HG03432 (cell line): ENCODE data around the gene SMIM15.
"Not testable (repeated sequence)": the region's sequence is repeated elsewhere in the genome, so short reads cannot be mapped to it uniquely, and the experiment has no call there.

Source experiments
- ATAC-seq: cut with Tn5 transposase; IDR thresholded peaks from one replicate; pipeline ENCODE4 v1.9.1; 2021; ENCODE audit warnings: mild to moderate bottlenecking, moderate library complexity; ENCODE audit not compliant: unreplicated experiment

The SMIM15 gene, protein sequence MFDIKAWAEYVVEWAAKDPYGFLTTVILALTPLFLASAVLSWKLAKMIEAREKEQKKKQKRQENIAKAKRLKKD

DNA sequence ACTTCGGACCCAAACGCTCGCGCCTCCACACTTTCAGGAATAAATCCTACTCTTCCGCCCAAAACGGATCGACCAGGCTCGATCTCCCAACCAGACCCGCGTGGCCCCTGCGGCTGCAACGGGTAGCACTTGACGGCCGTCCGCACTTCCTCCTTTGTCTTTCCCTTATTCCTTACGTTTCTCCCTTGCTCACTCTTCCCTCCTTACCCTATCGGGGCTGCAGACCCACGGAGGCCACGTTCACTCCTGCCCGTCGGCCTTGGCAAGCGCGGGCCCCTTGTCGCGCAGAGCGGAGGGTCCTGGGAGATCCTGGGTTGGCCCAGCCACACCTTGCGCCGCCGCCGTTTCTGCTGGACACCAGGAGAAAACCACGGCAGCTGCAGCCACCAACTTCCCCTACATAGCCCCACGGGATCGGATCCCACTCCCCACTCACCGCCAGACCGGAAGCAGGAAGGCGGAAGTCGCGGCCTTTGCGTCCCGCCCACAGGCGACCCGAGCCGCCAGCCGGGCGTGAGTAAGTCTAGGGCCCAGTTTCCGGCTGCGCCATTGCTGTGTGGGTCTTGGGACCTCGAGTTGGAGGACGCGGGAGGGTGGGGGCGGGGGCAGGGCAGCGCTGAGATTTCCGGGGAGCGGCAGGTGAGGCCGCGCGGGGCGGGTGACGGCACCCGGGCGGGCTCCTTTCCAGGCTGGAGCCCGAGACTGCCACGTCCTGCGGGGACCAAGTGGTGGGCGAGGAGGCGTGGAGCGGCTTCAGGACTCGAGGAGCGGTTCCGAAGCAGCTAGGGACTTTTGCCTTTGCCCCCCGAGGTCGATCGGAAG lies at the start of gene SMIM15:
SMIM15 (minus strand) TSS at position 459 of the 822 bp plus-strand sequence. CDS start 2,297 bp downstream, outside the sequence.
- peak; percentile 99 for ATAC-seq

DNA sequence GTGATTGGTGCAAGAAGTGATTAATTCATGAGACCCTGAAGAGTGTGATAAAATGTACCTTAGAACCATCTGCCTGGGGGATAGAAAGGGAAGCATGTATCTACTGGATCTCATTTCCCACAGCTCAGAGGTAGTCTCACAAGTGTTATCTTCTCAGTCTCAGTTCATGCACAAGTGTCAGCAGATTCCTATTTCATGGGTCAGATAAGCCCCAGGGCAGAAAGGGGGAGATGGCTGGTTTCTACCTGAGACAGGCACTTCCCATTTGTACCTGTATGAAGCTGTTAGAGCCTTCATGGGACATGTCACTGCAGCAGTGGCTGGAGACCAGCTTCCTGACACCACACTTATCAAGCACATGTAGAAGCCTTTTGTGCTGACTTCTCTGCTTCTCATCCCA lies 45.6 kb upstream of the SMIM15 start:
- no peak for ATAC-seq

DNA sequence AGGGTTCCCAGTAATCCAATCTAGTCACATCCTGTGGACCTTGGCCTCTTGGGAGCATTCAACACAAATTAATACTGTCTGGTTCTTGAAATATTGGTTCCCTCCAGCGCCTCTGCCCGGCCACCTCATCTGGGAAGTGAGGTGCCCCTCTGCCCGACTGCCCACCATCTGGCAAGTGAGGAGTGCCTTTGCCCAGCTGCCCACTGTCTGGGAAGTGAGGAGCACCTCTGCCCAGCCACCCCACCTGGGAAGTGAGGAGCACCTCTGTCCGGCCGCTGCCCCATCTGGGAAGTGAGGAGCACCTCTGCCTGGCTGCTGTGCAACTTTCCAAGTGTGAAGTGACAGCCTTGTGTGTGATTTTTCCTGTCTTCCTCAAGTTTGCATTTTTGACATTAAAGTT lies 42.7 kb upstream of the SMIM15 start:
- no peak for ATAC-seq

DNA sequence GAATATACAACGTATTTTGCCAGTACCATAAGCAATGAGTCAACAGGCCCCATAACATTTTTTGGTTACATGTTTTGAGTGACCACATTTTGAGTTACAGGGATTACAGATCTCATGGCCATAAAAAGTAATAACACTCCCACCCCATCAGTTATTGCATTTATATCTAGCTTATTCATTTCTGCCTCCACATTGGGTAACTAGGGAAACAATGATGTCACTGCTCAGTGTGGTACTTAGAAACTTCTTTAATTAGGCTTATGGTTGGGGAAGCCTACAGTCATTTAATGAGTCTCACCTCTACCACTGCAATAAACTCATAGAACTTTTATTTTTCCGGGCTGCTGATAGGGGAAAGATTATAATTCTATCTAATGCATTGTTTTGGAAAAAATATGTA lies 39.9 kb upstream of the SMIM15 start:
- peak; percentile 33 for ATAC-seq

DNA sequence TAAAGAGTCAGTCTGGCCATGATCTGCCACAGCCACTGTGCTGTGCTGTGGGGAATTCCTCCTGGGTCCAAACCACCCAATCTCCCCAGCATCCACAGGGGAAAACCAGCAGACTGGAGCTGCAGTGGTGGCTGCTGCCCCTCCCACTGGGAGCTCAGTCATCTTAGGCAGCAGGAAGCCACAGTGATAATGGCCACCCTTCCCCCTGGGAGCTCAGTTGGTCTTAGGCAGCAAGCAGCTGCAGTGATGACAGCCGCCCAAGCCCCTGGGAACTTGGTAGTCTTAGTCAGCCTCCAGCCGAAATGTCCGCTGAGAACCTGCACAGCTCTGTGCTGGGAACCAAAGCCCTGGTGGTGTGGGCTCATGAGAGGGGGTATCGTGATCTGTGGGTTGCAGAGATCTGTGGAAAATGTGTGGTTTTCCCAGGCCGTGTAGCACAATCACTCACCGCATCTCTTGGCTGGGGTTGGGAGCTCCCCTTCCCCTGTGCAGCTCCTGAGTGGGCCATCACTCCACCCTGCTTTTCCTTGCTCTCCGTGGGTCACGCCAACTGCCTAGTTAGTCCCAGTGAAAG lies 38.4 kb upstream of the SMIM15 start:
- ATAC-seq, result peak; percentile 89

DNA sequence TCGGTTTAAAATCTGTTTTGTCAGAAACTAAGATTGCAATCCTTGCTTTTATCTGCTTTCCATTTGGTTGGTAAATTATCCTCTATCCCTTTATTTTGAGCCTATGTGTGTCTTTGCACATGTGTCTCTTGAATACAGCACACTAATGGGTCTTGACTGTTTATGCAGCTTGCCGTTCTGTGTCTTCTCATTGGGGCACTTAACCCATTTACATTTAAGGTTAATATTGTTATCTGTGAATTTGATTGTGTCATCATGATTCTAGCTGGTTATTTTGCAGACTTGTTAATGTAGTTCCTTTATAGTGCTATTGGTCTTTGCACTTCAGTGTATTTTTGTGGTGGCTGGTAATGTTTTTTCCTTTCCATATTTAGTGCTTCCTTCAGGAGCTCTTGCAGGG lies 36.3 kb upstream of the SMIM15 start:
- no peak for ATAC-seq

DNA sequence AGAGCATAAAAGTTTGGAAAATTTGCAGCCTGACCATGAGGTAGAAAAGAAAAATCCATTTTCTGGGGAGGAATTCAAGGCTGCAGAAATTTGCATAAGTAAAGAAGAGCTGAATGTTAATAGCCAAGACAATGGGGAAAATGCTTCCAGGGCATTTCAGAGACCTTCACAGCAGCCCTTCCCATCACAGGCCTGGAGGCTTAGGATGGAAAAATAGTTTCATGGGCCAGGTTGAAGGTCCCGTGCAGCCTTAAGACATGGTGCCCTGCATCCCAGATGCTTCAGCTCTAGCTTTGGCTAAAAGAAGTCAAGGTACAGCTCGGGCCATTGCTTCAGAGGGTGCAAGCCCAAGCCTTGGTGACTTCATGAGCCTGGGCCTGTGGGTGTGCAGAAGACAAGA lies 25.6 kb upstream of the SMIM15 start:
- ATAC-seq, result not testable (repeated sequence)

DNA sequence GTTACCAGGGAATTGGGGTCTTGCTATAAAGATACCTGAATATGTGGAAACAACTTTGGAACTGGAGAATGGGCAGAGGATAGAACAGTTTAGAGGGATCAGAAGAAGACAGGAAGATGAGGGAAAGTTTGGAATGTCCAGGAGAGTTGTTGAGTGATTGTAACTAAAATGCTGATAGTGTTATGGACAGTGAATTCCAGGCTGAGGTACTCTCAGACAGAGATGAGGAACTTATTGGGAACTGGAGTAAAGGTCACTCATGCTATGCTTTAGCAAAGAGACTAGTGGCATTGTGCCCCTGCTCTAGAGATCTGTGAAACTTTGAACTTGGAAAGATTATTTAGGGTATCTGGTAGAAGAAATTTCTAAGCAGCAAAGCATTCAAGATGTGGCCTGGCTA lies 25.1 kb upstream of the SMIM15 start:
- ATAC-seq, result not testable (repeated sequence)

DNA sequence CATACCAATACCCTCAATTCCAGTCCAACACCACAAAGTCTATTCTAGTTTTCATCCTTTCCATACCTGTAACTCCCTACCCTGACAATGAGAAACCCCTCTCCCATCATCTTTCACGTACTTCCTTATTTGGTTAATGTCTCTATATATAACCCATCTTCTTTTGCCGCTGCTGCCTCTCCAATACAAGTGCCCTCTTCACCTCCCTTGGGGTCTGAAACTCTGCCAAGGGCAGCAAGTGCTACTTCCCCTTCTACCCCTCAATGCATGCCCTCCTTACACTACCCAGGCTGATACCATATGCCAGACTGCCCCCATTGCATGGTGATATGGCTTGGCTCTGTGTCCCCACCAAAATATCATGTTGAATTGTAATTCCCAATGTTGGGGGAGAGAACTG lies 24.4 kb upstream of the SMIM15 start:
- ATAC-seq, result no peak

DNA sequence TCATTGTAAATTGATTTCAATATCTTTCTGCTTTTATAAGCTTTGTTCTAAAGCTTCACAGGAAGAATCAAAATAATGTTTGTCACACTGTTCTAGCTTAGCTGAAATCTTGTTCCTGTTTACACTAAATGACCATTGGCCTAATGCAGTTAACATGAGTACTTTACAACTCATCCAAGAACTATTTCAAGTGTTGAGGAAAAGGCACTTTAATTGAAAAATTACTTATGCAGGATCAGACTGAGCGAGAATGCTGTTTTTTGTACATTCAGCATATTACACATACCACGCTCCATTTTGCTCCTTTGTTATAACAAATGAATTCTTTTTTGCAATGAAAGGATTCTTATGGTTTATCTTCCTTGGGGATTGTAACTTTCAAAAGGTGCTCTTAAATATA lies 22.4 kb upstream of the SMIM15 start:
- ATAC-seq, result no peak

DNA sequence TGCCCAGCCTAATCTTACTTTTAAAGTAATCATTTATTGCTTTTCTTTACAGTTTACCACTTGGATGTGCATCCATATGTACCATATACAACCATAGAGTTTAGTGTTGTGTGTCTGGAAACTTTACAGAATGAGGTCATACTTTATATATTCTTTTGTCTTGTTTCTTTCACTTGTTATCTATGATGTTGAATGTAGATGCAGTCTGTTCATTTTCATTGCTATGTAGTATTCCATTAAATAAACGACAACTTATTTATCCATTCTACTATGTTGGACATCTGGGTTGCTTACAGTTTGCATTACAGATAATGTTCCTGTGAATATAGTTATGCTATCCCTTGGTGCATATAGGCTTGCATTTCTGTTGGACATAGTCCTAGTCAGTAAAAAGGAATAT lies 21.3 kb upstream of the SMIM15 start:
- no peak for ATAC-seq

DNA sequence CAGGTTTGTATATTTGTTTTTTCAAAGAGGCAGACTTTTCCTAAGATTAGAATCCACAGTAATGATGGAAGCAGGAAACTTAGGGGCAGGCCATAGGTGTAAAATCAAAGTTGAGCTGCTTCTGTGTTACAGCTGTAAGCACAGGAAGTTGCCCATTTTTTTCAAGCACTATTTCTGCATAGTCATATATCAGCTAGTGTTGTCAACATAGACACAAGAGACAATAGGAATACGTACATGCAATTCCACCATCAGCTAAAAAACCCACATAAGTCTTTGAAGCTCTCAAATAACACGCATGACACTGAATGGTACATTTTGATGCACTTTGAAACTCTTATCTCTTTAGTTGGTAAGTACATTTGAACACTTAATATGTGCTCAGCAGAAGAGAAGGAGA lies 20.2 kb upstream of the SMIM15 start:
- ATAC-seq, result no peak

DNA sequence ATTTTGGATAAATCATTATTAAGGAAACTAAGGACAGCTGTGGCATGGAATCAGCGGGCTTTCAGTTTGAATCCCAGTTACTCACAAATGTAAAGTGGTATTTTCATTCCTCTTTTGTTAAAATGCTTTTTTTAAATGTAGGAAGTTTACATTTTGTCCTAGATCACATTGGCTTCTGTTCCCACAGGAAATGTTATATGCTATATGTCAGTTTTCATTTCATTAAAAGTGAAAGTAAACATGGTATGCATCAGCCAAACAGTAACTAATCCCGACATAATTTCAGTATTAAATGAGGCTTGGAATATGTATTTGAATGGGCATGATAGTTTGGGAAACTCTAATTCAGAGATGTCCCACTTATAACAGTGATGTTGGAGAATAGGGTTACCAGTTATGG lies 18.6 kb upstream of the SMIM15 start:
- ATAC-seq, result no peak

DNA sequence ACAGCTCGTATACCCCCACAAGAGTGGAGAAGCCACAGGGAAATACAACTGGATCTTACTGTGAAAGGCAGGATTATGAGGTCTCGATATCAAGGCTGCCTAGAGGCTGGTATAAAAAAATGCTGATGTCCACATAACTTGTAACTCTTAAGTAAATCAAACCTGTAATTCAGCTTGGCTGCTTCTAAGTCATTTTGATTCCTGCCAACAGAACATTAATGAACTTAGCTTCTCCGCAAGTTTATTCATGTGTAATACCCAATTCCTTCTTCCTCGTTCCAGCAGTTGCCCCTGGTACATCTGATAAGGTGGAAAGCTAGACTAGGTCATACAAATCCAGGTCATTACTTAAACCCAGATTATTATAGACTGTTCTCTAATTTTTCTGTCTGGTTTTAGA lies 16.4 kb upstream of the SMIM15 start:
- no peak for ATAC-seq

DNA sequence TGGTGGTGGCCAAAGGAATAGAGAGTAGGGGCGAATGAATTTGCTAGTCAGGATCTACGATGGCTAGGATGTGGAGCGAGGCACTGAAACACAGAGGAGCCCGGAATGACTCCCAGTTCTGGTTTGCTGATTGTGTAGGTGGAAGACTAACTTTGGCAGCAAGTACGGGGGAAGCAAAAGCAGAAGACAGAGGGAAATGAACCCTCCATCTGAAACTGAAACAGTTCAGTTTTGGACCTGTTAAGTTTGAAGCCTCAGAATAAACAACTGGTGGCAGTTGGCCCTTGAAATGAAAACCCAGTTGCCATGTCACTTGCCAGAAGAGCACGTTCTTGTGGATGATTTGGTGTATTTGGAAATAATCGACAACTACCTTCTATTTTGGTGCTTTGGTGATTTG lies 15.4 kb upstream of the SMIM15 start:
- peak; percentile 90 for ATAC-seq

DNA sequence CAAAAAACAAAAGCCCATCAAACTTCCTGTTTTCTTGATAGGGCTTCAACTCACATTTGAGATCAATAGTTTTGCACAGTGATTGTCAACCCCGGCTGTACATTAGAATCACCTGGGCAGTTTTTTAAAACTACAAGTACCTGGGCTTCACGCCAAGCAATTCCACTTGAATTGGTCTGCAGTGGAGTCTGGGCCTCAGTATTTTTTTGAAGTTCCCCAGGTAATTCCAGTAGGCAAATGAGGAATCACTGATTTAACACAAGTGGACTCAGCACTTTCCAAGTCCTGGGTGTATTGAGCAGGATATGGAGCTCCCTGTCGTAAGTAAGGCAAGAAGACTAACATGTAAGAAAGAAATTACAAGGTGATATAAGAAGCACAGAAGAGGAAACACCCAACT lies 14.8 kb upstream of the SMIM15 start:
- no peak for ATAC-seq

DNA sequence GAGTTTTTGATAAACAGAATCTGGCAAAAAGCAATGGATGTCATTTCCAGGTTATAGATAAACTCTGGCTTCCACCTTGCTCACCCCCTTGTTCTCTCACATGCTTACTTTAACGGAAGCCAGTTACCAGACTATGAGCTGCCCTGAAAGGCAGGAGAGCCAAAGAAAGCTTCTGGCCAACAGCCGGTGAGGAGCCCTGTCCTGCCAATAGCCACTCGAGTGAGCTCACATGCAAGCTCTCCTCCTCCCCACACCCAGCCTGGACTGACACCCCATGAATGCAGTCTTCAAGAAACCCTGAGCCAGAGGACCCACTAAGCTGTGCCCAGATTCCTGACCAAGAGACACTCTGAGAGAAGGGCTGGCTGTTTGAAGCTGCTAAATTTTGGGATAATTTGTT lies 14.4 kb upstream of the SMIM15 start:
- ATAC-seq, result no peak

DNA sequence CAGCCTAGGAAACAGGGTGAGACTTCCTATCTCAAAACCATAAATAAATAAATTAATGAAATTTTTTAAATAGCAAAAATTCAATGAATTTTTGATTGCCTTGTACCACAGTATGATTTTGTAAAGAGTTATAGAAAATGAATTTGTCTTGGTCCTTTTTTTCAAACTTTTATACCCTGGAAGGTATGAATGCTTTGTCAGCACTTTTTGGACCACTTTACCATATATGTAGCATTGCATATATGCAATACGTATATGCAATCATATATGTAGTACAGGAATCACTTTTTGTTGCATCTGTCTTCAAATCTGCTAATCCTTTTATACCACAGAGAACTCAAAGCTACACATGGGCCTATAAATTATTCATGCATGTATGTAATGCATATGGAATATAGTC lies 9.2 kb upstream of the SMIM15 start:
- no peak for ATAC-seq

DNA sequence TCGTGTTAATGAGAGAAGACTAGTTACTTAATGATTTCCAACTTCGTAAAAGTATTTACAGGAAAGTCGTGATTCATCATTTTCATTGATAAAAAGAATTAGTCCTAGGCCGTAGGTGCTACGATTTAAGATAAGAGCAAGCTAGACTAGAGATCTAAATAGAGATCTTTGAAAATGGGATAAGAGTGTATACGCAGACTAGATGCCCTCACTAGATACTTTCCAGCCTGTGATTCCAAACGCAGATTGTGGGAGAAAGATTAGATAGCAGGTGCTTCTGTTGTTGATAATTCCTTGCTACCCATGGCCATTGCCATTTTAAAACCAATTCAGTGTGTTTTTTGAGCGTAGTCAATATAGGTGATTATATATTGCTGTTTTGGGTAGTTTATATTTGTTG lies 6.7 kb upstream of the SMIM15 start:
- ATAC-seq, result no peak

DNA sequence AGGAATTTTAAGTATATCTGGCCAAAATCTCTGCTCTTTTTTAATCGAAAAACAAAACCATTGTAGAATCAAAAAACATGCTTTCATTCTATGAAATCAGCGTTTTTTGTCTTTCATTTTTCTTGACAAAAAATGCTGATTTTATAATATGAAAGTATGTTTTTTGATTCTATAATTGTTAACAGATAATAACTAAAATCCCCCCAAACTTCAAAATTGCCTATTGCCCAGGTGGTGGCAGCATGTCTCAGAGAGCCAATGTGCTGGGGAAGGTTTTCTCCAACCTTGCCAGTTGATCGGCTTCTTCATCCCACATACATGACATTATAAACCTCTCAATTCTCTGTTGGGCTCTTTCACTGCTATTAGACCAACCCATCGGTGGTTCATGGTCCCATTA lies 5.1 kb upstream of the SMIM15 start:
- ATAC-seq, result no peak

DNA sequence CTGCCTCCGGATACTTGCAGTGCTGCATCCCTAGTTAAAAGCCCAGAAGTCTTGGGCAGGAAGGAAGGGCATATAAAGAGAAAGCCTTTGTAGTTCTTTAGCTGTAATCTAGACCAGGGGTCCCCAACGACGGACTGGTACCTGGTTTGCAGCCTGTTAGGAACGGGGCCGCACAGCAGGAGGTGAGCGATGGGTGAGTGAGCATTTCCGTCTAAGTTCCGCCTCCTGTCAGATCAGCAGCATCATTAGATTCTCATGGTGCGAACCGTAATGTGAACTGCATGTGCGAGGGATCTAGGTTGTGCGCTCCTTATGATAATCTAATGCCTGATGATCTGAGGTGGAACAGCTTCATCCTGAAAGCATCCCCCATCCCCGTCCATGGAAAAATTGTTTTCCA lies 1.6 kb upstream of the SMIM15 start:
- no peak for ATAC-seq

DNA sequence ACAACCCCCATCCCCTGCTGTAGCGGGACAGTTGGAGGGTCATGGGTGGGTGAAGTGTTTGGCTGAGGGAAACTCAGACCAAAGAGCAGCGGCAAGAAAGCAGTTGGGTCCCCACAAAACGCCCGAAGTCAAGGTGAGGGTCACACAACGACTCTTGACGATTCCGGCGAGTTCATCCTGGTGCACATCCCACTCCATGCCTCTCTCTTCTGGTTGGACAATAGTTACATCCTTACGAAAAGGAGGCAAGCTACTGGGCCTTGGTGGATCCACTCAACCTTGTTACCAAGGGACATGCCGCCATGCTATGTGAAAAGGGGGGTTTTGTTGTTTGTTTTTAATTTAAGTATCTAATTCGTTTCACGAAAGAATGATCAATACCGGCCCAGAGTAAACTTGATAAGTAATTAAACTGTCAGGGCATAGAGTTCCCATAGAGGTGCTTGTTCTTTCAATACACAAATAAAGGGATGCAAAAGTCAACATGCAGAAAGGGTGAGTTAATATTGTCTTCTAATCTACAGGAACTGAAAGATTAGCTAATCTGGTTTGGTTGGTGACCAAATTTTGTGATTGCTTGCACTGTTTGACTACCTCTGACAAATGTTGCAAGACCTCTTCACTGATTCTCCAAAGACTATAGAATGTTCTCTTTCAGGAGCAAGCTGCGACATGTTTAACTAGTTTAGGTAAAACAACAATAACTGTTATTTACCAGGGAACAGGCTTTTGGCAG lies 732 bp upstream of the SMIM15 start:
- no peak for ATAC-seq
